Caco-2 (cell line): ENCODE measurements around the gene SLC29A3. TPM values are rescaled to one million over a fixed set of nuclear protein-coding genes. Genes with fewer than 3 reads are reported as not detected.

ENCODE experiments used
- BruUV-seq: library from RNA; stranded (reverse); fragments of 400-500 nt; replicated peaks from 2 replicates; lab custom pipeline; 2021; lab: Mats Ljungman, UMichigan
- CTCF ChIA-PET: fragments of 300-600 bp; sonication (Branson Sonifier 250); formaldehyde crosslinking; loops from one replicate; lab custom pipeline; 2022; ENCODE audit warnings: antibody characterized with exemption; lab: Charles Lee
- POLR2A ChIA-PET: fragments of 300-600 bp; sonication (Branson Sonifier 250); formaldehyde crosslinking; loops from one replicate; lab custom pipeline; 2022; ENCODE audit warnings: antibody characterized with exemption; lab: Charles Lee
- DNase-seq, 2 experiments: peaks; one replicate each; pipeline versions ENCODE4 v3.0.0 to v3.0.0-alpha.2; 2020 to 2022
- H3K27me3 ChIP-seq: replicated peaks from 2 replicates; pipeline ENCODE4 v1.6.0; 2011; ENCODE audit warnings: low read length; ENCODE audit not compliant: control insufficient read depth, insufficient read depth
- H3K36me3 ChIP-seq: 2 replicates; pipeline ENCODE4 v1.5.1; 2011; ENCODE audit warnings: low read length; ENCODE audit not compliant: control insufficient read depth, insufficient read depth
- H3K4me1 ChIP-seq: fragments of 250-450 bp; sonication (Bioruptor Pico); 2 replicates; pipeline ENCODE4 v1.5.1; 2020; ENCODE audit warnings: mild to moderate bottlenecking
- H3K4me3 ChIP-seq: 2 replicates; pipeline ENCODE4 v1.5.1; 2011; ENCODE audit warnings: low read depth, mild to moderate bottlenecking, control low read depth, low read length
- H3K9me3 ChIP-seq: fragments of 250-450 bp; sonication (Bioruptor Pico); 2 replicates; pipeline ENCODE4 v1.5.1; 2020; ENCODE audit warnings: mild to moderate bottlenecking, moderate library complexity
- H3K27ac Mint-ChIP-seq: one replicate; pipeline ENCODE4 v1.8.0; 2022; ENCODE audit warnings: mixed read lengths; ENCODE audit not compliant: unreplicated experiment
- H3K27me3 Mint-ChIP-seq: one replicate; pipeline ENCODE4 v1.8.0; 2022; ENCODE audit warnings: mixed read lengths; ENCODE audit not compliant: insufficient read depth, unreplicated experiment
- H3K36me3 Mint-ChIP-seq: one replicate; pipeline ENCODE4 v1.8.0; 2022; ENCODE audit warnings: mild to moderate bottlenecking, mixed read lengths; ENCODE audit not compliant: insufficient read depth, unreplicated experiment
- H3K4me1 Mint-ChIP-seq: one replicate; pipeline ENCODE4 v1.8.0; 2022; ENCODE audit warnings: low read depth, mixed read lengths; ENCODE audit not compliant: unreplicated experiment
- H3K4me3 Mint-ChIP-seq: one replicate; pipeline ENCODE4 v1.8.0; 2022; ENCODE audit warnings: mild to moderate bottlenecking, moderate library complexity, mixed read lengths; ENCODE audit not compliant: unreplicated experiment
- H3K9me3 Mint-ChIP-seq: one replicate; pipeline ENCODE4 v1.8.0; 2022; ENCODE audit warnings: mixed read lengths; ENCODE audit not compliant: unreplicated experiment
- intact Hi-C: fragments of 100-400 bp; cut with micrococcal nuclease; formaldehyde crosslinking; loops from one replicate; pipeline ENCODE4 v1.10.0; 2022; ENCODE audit not compliant: unreplicated experiment
- total RNA-seq: library from RNA; stranded (reverse); gene quantifications from 2 replicates; pipeline ENCODE4 v1.2.3, GENCODE V29; 2022
- TF ChIP-seq, protein P1 (sequence below), 2 experiments: fragments of 200-600 bp in 1 of 2; IDR thresholded peaks; 1 replicate in 1 of 2; 2 replicates in 1 of 2; pipeline versions ENCODE4 v1.5.1 to v1.8.0; 2011 to 2022; ENCODE audit warnings: antibody characterized with exemption in 1 of 2, control low read depth in 1 of 2, inconsistent platforms in 1 of 2, low read depth in 1 of 2, low read length in 1 of 2, mild to moderate bottlenecking in 1 of 2, moderate library complexity in 1 of 2; ENCODE audit not compliant: insufficient read depth in 1 of 2, severe bottlenecking in 1 of 2, unreplicated experiment in 1 of 2

The SLC29A3 gene
- total RNA-seq, 1 experiment from 2014 or later, result 20.7 TPM

DNA sequence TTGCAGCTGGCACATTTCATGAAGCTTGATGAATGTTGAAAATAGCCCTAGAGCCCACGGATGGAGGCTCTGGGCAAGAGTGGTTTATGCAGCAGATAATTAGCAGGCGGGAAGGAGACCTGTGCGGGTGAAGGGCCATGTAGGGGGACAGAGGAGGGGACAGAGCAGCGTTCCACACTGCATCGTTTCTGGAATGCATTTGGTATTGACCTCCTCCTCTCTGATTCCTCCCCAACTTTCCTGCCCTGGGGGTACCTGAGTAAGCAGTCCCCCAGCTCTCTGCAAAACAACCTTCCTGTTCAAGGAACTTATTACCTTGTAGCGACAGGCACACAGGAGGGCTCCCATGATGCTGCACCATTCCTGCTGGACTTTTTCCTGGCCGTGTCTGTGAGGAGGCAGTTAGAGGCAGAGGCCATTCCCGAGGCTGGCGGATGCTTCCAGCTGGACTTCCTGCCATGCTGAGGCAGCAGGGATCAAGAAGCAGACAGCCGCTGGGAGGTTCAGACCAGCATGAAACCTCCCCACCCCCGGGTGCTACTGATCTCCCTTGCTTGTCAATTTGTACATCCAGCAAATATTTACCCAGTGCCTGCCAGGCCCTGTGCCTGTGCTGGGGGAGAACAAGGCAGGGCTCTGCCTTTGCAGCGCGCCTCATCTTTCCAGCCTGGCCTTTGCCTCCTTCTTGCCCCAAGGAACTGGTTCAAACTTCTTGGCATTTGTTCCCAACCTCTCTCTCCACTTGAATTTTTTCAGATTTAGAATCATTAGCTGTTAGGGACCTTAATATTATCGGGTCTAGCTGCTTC, 28.7 kb downstream of the SLC29A3 start:
- BruUV-seq, result no TSS peak
- no peaks in the 10 kb centered on the region for H3K36me3 ChIP-seq
- H3K9me3 ChIP-seq, result no peaks in the 10 kb centered on the region
- intact Hi-C loops, result no loop called here
- ChIA-PET POLR2A (no interaction called here), CTCF (interaction anchor here (0.6 to 1.3 kb wide), 2 partner anchors 36 to 291 kb away, joined by 3 read pairs; no protein-coding TSS in a partner anchor)
- TF ChIP-seq, protein P1, sequence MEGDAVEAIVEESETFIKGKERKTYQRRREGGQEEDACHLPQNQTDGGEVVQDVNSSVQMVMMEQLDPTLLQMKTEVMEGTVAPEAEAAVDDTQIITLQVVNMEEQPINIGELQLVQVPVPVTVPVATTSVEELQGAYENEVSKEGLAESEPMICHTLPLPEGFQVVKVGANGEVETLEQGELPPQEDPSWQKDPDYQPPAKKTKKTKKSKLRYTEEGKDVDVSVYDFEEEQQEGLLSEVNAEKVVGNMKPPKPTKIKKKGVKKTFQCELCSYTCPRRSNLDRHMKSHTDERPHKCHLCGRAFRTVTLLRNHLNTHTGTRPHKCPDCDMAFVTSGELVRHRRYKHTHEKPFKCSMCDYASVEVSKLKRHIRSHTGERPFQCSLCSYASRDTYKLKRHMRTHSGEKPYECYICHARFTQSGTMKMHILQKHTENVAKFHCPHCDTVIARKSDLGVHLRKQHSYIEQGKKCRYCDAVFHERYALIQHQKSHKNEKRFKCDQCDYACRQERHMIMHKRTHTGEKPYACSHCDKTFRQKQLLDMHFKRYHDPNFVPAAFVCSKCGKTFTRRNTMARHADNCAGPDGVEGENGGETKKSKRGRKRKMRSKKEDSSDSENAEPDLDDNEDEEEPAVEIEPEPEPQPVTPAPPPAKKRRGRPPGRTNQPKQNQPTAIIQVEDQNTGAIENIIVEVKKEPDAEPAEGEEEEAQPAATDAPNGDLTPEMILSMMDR (IDR thresholded peaks at IDR 0.05; ENCODE audit: insufficient read depth in 1 of 2, low read depth in 1 of 2, low read length in 1 of 2, severe bottlenecking in 1 of 2, unreplicated experiment in 1 of 2), result no peak
- DNase-seq, result peak in 1 of 2 experiments; percentile 40
- H3K4me3 ChIP-seq, result no peak overlapping the region
- Mint-ChIP-seq H3K9me3 (no peaks in the 10 kb centered on the region), H3K36me3 (peaks cover 4% of the 10 kb centered on the region), H3K27me3 (no peaks in the 10 kb centered on the region), H3K4me3 (no peak overlapping the region), H3K27ac (peak overlapping the region; percentile 62), H3K4me1 (peaks cover 41% of the 10 kb centered on the region)
- no peaks in the 10 kb centered on the region for H3K27me3 ChIP-seq
- H3K4me1 ChIP-seq, result peaks cover 56% of the 10 kb centered on the region

DNA sequence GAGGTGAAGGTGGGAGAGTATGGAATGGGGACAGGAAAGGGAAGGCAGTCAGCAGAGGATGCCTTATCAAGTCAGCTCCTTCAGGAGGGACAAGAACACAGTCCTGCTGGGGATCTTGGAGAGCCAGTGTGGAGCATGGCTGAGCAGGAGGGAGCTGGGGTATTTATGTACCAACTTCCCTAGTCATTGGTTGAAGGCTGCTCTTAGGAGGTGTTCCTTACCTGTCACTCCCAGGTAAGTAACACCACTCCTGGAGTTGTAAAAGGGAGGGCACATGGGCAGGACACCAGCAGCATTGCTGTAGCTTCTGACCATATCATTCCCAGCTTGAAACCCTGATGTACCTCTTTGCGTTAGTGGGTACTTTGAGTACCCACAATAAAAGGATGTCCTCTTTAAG, 29.8 kb downstream of the SLC29A3 start:
- Histone ChIP-seq H3K4me1 (peaks cover 45% of the 10 kb centered on the region), H3K4me3 (no peak overlapping the region), H3K36me3 (no peaks in the 10 kb centered on the region), H3K27me3 (no peaks in the 10 kb centered on the region), H3K9me3 (no peaks in the 10 kb centered on the region)
- Mint-ChIP-seq H3K4me1 (peaks cover 35% of the 10 kb centered on the region), H3K4me3 (no peak overlapping the region), H3K27me3 (no peaks in the 10 kb centered on the region), H3K27ac (peak overlapping the region; percentile 25), H3K9me3 (no peaks in the 10 kb centered on the region), H3K36me3 (peaks cover 4% of the 10 kb centered on the region)
- ChIA-PET POLR2A (interaction anchor here (0.6 kb wide), 1 partner anchor 27 kb away, joined by 3 read pairs; no protein-coding TSS in a partner anchor), CTCF (interaction anchor here (0.6 to 1.3 kb wide), 3 partner anchors 35 to 290 kb away, joined by 3 read pairs; no protein-coding TSS in a partner anchor)
- BruUV-seq, result no TSS peak
- intact Hi-C loops, result no loop called here
- no peak for DNase-seq
- TF ChIP-seq, protein P1 (IDR thresholded peaks at IDR 0.05; ENCODE audit: insufficient read depth in 1 of 2, low read depth in 1 of 2, low read length in 1 of 2, severe bottlenecking in 1 of 2, unreplicated experiment in 1 of 2), result no peak

DNA sequence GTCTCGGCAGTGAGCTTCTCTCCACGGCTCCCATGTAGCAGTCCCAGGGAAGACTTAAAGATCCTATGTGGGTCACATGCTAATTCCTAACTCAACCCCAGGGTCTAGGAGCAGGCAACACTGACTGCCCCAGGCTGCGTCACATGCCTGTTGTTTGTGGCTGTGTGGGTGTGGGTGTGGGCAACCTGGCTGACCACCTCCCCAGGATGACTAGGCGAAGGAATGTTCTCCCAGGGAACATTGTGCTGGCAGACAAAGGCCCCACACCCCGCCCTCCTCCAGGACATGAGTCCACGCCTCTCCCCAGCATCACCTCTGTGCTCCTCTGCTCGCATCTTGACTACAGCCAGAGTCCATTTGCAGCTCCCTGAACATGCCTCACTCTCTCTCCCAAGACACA, 30.3 kb downstream of the SLC29A3 start:
- Histone ChIP-seq H3K27me3 (no peaks in the 10 kb centered on the region), H3K4me1 (peaks cover 39% of the 10 kb centered on the region), H3K36me3 (no peaks in the 10 kb centered on the region), H3K4me3 (no peak overlapping the region), H3K9me3 (no peaks in the 10 kb centered on the region)
- Mint-ChIP-seq H3K4me3 (no peak overlapping the region), H3K9me3 (no peaks in the 10 kb centered on the region), H3K36me3 (peaks cover 4% of the 10 kb centered on the region), H3K4me1 (peaks cover 32% of the 10 kb centered on the region), H3K27me3 (no peaks in the 10 kb centered on the region), H3K27ac (peak overlapping the region; percentile 3)
- DNase-seq, result peak; percentile 52 to 67
- CTCF ChIA-PET, result interaction anchor here (1.3 kb wide), 1 partner anchor 35 kb away, joined by 3 read pairs; no protein-coding TSS in a partner anchor
- TF ChIP-seq, protein P1 (IDR thresholded peaks at IDR 0.05; ENCODE audit: insufficient read depth in 1 of 2, low read depth in 1 of 2, low read length in 1 of 2, severe bottlenecking in 1 of 2, unreplicated experiment in 1 of 2), result no peak
- intact Hi-C loops, result no loop called here
- POLR2A ChIA-PET, result interaction anchor here (0.6 kb wide), 1 partner anchor 26 kb away, joined by 3 read pairs; no protein-coding TSS in a partner anchor
- no TSS peak for BruUV-seq
